Measurements from ENCODE around the gene VTI1A.
"Not testable (repeated sequence)": the region's sequence is repeated elsewhere in the genome, so short reads cannot be mapped to it uniquely, and the experiment has no call there.

VTI1A gene

GRCh38 chr10:112507046-112507445 is 60.0 kb downstream of the VTI1A start:
- no peak for DNase-seq (ENCODE audit: low spot score)

GRCh38 chr10:112507988-112508387 is 61.0 kb downstream of the VTI1A start:
- DNase-seq (ENCODE audit: low spot score): no peak

GRCh38 chr10:112509558-112510291 is 62.7 kb downstream of the VTI1A start:
- no peak for DNase-seq (ENCODE audit: low spot score)

DNA sequence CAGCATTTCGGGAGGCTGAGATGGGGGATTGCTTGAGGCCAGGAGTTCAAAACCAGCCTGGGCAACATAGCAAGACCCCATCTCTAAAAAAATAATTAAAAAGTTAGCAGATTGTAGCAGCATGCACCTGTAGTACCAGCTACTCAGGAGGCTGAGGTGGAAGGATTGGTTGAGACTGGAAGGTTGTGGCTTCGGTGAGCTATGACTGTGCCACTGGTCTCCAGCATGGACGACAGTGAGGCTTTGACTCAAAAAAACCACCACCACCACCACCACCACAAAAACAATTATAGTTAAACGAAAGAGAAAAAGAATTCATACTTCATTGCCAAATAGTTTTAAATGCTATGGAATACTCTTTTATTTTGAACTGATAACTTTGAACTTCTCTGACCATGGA is 63.4 kb downstream of the VTI1A start:
- DNase-seq (ENCODE audit: low spot score): no peak

DNA sequence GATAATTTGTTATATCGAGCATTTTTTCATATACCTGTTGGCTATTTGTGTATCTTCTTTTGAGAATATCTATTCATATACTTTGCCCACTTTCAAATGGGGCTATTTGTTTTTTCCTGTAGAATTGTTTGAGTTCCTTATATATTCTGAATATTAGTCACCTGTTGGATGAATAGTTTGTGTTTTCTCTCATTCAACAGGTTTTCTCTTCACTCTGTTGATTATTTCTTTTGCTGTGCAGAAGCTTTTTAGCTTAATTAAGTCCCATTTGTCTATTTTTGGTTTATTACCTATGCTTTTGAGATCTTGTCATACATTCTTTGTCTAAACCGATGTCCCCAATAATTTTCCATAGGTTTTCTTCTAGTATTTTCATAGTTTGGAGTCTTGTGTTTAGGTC is 65.3 kb downstream of the VTI1A start:
- DNase-seq (ENCODE audit: low spot score): no peak

DNA sequence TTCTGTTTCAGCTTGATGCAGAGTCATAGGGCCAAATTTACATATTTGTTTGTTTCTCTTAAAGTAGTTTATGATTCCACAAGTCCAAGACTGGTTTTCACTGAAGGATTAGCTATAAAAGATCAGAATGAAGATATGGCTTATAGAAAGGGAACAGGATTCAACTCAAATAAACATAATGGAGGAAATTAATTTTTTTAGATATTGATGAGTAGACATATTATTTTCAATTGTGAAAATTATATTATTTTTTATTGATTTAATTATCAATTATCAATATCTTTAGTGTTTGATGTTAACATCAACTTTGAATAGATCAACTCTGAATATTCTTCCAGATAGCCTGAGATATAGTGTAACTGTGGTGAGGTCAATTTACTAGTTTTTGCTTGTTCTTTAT is 68.1 kb downstream of the VTI1A start:
- DNase-seq (ENCODE audit: low spot score): no peak

GRCh38 chr10:112515852-112516251 is 68.8 kb downstream of the VTI1A start:
- DNase-seq (ENCODE audit: low spot score): no peak

GRCh38 chr10:112517451-112517862 is 70.4 kb downstream of the VTI1A start:
- no peak for DNase-seq (ENCODE audit: low spot score)

- DNase-seq (ENCODE audit: low spot score): no peak
These were observed 72.2 kb downstream of the VTI1A start for GRCh38 chr10:112519133-112519761.

- no peak for DNase-seq (ENCODE audit: low spot score)
These were observed 73.9 kb downstream of the VTI1A start for GRCh38 chr10:112520914-112521313.

DNA sequence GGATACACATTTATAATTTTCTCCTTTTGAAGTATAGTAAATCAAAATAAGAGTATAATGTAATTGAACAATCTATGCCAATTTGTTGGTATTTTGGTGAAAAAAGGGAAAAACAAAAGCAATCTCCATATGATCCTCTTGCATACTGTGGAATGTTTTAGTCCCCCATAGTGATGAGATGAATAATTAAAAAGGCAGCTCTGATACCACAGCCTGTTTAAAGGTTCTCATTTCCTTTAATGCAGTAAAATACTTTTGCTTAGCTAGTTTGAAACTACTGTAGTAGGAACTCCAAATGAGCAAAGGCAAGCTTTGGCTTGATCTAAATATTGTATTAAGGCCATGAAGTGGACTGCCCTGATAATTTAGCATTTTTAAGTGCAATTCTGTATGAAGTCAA is 77.6 kb downstream of the VTI1A start:
- DNase-seq (ENCODE audit: low spot score): no peak

GRCh38 chr10:112525200-112525599 is 78.2 kb downstream of the VTI1A start:
- no peak for DNase-seq (ENCODE audit: low spot score)

GRCh38 chr10:112526139-112526538 is 79.1 kb downstream of the VTI1A start:
- no peak for DNase-seq (ENCODE audit: low spot score)

GRCh38 chr10:112526906-112527305 is 79.9 kb downstream of the VTI1A start:
- no peak for DNase-seq (ENCODE audit: low spot score)

- no peak for DNase-seq (ENCODE audit: low spot score)
These were observed 81.2 kb downstream of the VTI1A start for GRCh38 chr10:112528235-112528634.

- no peak for DNase-seq (ENCODE audit: low spot score)
These were observed 84.4 kb downstream of the VTI1A start for GRCh38 chr10:112531421-112531820.

DNA sequence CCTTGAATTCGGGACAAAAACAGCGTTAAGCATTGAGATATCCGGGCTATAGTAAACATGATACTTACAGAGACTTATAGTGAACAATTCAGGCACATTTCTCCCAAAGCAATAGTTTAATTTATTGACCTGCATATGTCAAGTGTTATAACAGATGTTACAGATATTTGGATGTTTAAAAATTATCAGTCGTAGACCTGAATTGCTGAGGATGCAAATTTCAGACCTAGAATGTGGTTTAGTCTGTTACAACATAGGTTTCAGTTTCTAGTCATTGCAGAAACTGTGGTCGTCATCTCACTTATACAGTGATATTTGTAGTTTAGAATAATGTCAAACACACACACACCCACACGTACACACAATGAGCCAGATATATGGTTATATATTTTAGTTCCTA is 85.2 kb downstream of the VTI1A start:
- no peak for DNase-seq (ENCODE audit: low spot score)

DNA sequence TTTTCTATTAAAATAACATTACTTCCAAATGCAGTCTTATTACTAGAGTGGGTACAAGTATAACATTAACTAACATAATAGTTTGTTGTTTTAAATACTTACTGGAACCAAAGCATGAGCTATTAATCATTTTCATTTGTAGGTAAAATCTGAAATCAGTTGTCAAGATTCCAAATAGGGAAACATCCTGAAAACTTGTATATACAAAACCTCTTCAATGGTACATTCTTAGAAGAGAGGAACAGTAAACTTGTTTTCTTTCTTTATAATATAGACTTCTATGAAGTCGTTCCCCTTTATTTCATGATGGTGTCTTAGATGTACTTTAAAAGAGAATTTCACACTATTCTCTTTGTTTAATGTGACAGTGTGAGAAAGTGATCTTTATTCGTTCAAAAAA is 85.9 kb downstream of the VTI1A start:
- no peak for DNase-seq (ENCODE audit: low spot score)

DNA sequence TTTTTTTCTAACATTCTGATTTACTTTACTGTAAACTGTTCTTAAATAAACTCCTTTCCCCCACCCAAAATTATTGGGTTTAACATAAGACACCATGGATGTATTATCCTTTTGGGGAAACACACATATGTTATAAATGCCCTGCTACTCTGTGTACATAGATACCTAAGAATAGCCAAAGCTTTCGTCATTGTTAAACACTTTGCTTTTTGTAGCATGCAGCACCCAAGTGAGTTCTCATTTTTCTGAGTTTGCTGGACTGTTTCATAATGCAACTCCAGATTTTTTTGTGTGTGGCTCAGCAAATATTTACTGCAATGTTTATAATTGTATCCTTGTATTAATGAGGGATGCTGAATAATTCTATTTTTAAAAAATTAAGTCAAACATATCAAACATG is 86.9 kb downstream of the VTI1A start:
- no peak for DNase-seq (ENCODE audit: low spot score)

- no peak for DNase-seq (ENCODE audit: low spot score)
These were observed 88.5 kb downstream of the VTI1A start for GRCh38 chr10:112535531-112535951.

GRCh38 chr10:112536663-112537062 is 89.6 kb downstream of the VTI1A start:
- no peak for DNase-seq (ENCODE audit: low spot score)

DNA sequence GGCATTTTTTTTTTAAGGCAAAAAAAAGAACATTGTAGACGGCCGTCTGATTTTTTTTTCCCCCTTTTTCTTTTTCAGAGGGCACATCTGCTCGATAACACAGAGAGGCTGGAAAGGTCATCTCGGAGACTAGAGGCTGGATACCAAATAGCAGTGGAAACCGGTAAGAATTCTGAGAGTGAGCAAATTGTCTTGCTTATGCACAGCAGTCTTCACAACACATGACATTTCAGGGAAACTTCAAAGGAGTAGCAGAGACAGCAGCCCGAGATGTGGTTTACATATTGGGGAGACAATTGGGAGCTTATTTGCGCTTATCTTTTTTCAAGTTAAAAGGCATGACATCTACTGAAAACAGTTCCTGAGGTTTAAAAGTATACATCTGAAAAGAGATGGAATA is 91.2 kb downstream of the VTI1A start:
- no peak for DNase-seq (ENCODE audit: low spot score)

GRCh38 chr10:112539340-112539739 is 92.3 kb downstream of the VTI1A start:
- no peak for DNase-seq (ENCODE audit: low spot score)

DNA sequence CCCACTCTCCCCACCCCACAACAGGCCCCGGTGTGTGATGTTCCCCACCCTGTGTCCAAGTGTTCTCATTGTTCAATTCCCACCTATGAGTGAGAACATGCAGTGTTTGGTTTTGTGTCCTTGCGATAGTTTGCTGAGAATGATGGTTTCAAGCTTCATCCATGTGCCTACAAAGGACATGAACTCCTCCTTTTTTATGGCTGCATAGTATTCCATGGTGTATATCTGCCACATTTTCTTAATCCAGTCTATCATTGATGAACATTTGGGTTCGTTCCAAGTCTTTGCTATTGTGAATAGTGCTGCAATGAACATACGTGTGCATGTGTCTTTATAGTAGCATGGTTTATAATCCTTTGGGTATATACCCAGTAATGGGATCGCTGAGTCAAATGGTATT is 95.8 kb downstream of the VTI1A start:
- DNase-seq (ENCODE audit: low spot score): not testable (repeated sequence)

All from hepatic stellate cell (primary cell).